ENCODE data around the gene COPS6.

COPS6 gene

GRCh38 chr7:100100420-100101015 lies 11.7 kb downstream of the COPS6 start:
- Histone ChIP-seq H3K27me3 (ENCODE audit: control insufficient read depth, insufficient read depth, low read length, poor library complexity, severe bottlenecking) (no peaks in the 10 kb centered on the region), H3K4me3 (ENCODE audit: insufficient read depth, low read depth, low read length) (peak overlapping the region; percentile 100), H3K4me1 (ENCODE audit: control insufficient read depth, insufficient read depth, low read length) (peaks cover 16% of the 10 kb centered on the region), H3K9me3 (ENCODE audit: control insufficient read depth, low read length) (no peaks in the 10 kb centered on the region), H3K36me3 (ENCODE audit: control insufficient read depth, insufficient read depth, low read length) (peaks cover 52% of the 10 kb centered on the region), H3K27ac (ENCODE audit: insufficient read depth, low read depth, low read length, poor library complexity, severe bottlenecking) (peak overlapping the region; percentile 99)
- WGBS, 2 experiments, result 0% methylated on average over 61 of the region's 61 CpGs

GRCh38 chr7:100101016-100101862 lies 12.5 kb downstream of the COPS6 start, which contains the start of the genes AP4M1 and MCM7:
Gene AP4M1 (plus strand): TSS chr7:100101643. CDS start chr7:100101715, 72 bp downstream.
Gene MCM7 (minus strand): TSS chr7:100101397. CDS start chr7:100101294, 103 bp downstream.
- Histone ChIP-seq H3K27me3 (ENCODE audit: control insufficient read depth, insufficient read depth, low read length, poor library complexity, severe bottlenecking) (no peaks in the 10 kb centered on the region), H3K36me3 (ENCODE audit: control insufficient read depth, insufficient read depth, low read length) (peaks cover 49% of the 10 kb centered on the region), H3K27ac (ENCODE audit: insufficient read depth, low read depth, low read length, poor library complexity, severe bottlenecking) (peak within 1 kb of the TSS; percentile 99), H3K4me3 (ENCODE audit: insufficient read depth, low read depth, low read length) (peak within 1 kb of the TSS; percentile 100), H3K4me1 (ENCODE audit: control insufficient read depth, insufficient read depth, low read length) (peaks cover 16% of the 10 kb centered on the region), H3K9me3 (ENCODE audit: control insufficient read depth, low read length) (no peaks in the 10 kb centered on the region)
- 0% methylated on average over 80 of the region's 80 CpGs for WGBS, 2 experiments

- H3K9me3 ChIP-seq (ENCODE audit: control insufficient read depth, low read length), result no peaks in the 10 kb centered on the region
Observed at GRCh38 chr7:100102950-100103840, 14.4 kb downstream of the COPS6 start.

GRCh38 chr7:100105534-100105933 lies 16.8 kb downstream of the COPS6 start:
- H3K27ac ChIP-seq (ENCODE audit: insufficient read depth, low read depth, low read length, poor library complexity, severe bottlenecking), result no peak overlapping the region
- no peak overlapping the region for H3K4me3 ChIP-seq (ENCODE audit: insufficient read depth, low read depth, low read length)
- H3K4me1 ChIP-seq (ENCODE audit: control insufficient read depth, insufficient read depth, low read length), result no peaks in the 10 kb centered on the region
- no peaks in the 10 kb centered on the region for H3K27me3 ChIP-seq (ENCODE audit: control insufficient read depth, insufficient read depth, low read length, poor library complexity, severe bottlenecking)
- H3K9me3 ChIP-seq (ENCODE audit: control insufficient read depth, low read length), result no peaks in the 10 kb centered on the region
- peaks cover 42% of the 10 kb centered on the region for H3K36me3 ChIP-seq (ENCODE audit: control insufficient read depth, insufficient read depth, low read length)
- WGBS, 2 experiments, result 97% methylated on average over 4 of the region's 4 CpGs

More at GRCh38 chr7:100102950-100103840, 14.4 kb downstream of the COPS6 start:
- Histone ChIP-seq H3K27ac (ENCODE audit: insufficient read depth, low read depth, low read length, poor library complexity, severe bottlenecking) (no peak overlapping the region), H3K27me3 (ENCODE audit: control insufficient read depth, insufficient read depth, low read length, poor library complexity, severe bottlenecking) (no peaks in the 10 kb centered on the region), H3K4me3 (ENCODE audit: insufficient read depth, low read depth, low read length) (peak overlapping the region; percentile 100), H3K4me1 (ENCODE audit: control insufficient read depth, insufficient read depth, low read length) (peaks cover 16% of the 10 kb centered on the region), H3K36me3 (ENCODE audit: control insufficient read depth, insufficient read depth, low read length) (peaks cover 44% of the 10 kb centered on the region)
- 86 to 91% methylated on average over 17 of the region's 17 CpGs for WGBS, 2 experiments

GRCh38 chr7:100106633-100107032 lies 17.9 kb downstream of the COPS6 start:
- WGBS, 2 experiments, result 95 to 96% methylated on average over 17 of the region's 17 CpGs
- Histone ChIP-seq H3K36me3 (ENCODE audit: control insufficient read depth, insufficient read depth, low read length) (peaks cover 49% of the 10 kb centered on the region), H3K9me3 (ENCODE audit: control insufficient read depth, low read length) (no peaks in the 10 kb centered on the region), H3K4me3 (ENCODE audit: insufficient read depth, low read depth, low read length) (no peak overlapping the region), H3K27me3 (ENCODE audit: control insufficient read depth, insufficient read depth, low read length, poor library complexity, severe bottlenecking) (no peaks in the 10 kb centered on the region), H3K27ac (ENCODE audit: insufficient read depth, low read depth, low read length, poor library complexity, severe bottlenecking) (no peak overlapping the region), H3K4me1 (ENCODE audit: control insufficient read depth, insufficient read depth, low read length) (no peaks in the 10 kb centered on the region)

- H3K4me3 ChIP-seq (ENCODE audit: insufficient read depth, low read depth, low read length), result no peak overlapping the region
- 94 to 96% methylated on average over 25 of the region's 25 CpGs for WGBS, 2 experiments
- no peak overlapping the region for H3K27ac ChIP-seq (ENCODE audit: insufficient read depth, low read depth, low read length, poor library complexity, severe bottlenecking)
- H3K9me3 ChIP-seq (ENCODE audit: control insufficient read depth, low read length), result no peaks in the 10 kb centered on the region
- peaks cover 53% of the 10 kb centered on the region for H3K36me3 ChIP-seq (ENCODE audit: control insufficient read depth, insufficient read depth, low read length)
- no peaks in the 10 kb centered on the region for H3K27me3 ChIP-seq (ENCODE audit: control insufficient read depth, insufficient read depth, low read length, poor library complexity, severe bottlenecking)
- H3K4me1 ChIP-seq (ENCODE audit: control insufficient read depth, insufficient read depth, low read length), result no peaks in the 10 kb centered on the region
Observed at GRCh38 chr7:100107125-100107737, 18.5 kb downstream of the COPS6 start.

- Histone ChIP-seq H3K4me3 (ENCODE audit: insufficient read depth, low read depth, low read length) (no peak overlapping the region), H3K27me3 (ENCODE audit: control insufficient read depth, insufficient read depth, low read length, poor library complexity, severe bottlenecking) (no peaks in the 10 kb centered on the region), H3K36me3 (ENCODE audit: control insufficient read depth, insufficient read depth, low read length) (peaks cover 54% of the 10 kb centered on the region), H3K27ac (ENCODE audit: insufficient read depth, low read depth, low read length, poor library complexity, severe bottlenecking) (no peak overlapping the region), H3K9me3 (ENCODE audit: control insufficient read depth, low read length) (no peaks in the 10 kb centered on the region), H3K4me1 (ENCODE audit: control insufficient read depth, insufficient read depth, low read length) (no peaks in the 10 kb centered on the region)
- WGBS, 2 experiments, result 94 to 96% methylated on average over 11 of the region's 11 CpGs
Observed at GRCh38 chr7:100107890-100108289, 19.1 kb downstream of the COPS6 start.

- no peaks in the 10 kb centered on the region for H3K9me3 ChIP-seq (ENCODE audit: control insufficient read depth, low read length)
- H3K27ac ChIP-seq (ENCODE audit: insufficient read depth, low read depth, low read length, poor library complexity, severe bottlenecking), result no peak overlapping the region
- no peaks in the 10 kb centered on the region for H3K27me3 ChIP-seq (ENCODE audit: control insufficient read depth, insufficient read depth, low read length, poor library complexity, severe bottlenecking)
- 85 to 86% methylated on average over 12 of the region's 12 CpGs for WGBS, 2 experiments
- no peaks in the 10 kb centered on the region for H3K4me1 ChIP-seq (ENCODE audit: control insufficient read depth, insufficient read depth, low read length)
- H3K36me3 ChIP-seq (ENCODE audit: control insufficient read depth, insufficient read depth, low read length), result peaks cover 66% of the 10 kb centered on the region
- no peak overlapping the region for H3K4me3 ChIP-seq (ENCODE audit: insufficient read depth, low read depth, low read length)
Observed at GRCh38 chr7:100109521-100110163, 20.9 kb downstream of the COPS6 start.

GRCh38 chr7:100111156-100111555 lies 22.4 kb downstream of the COPS6 start:
- peaks cover 53% of the 10 kb centered on the region for H3K36me3 ChIP-seq (ENCODE audit: control insufficient read depth, insufficient read depth, low read length)
- WGBS, 2 experiments, result 95 to 96% methylated on average over 7 of the region's 7 CpGs
- no peaks in the 10 kb centered on the region for H3K9me3 ChIP-seq (ENCODE audit: control insufficient read depth, low read length)
- no peaks in the 10 kb centered on the region for H3K4me1 ChIP-seq (ENCODE audit: control insufficient read depth, insufficient read depth, low read length)
- no peaks in the 10 kb centered on the region for H3K27me3 ChIP-seq (ENCODE audit: control insufficient read depth, insufficient read depth, low read length, poor library complexity, severe bottlenecking)
- no peak overlapping the region for H3K4me3 ChIP-seq (ENCODE audit: insufficient read depth, low read depth, low read length)
- H3K27ac ChIP-seq (ENCODE audit: insufficient read depth, low read depth, low read length, poor library complexity, severe bottlenecking), result no peak overlapping the region
